Osteocyte (in vitro differentiated cells): Measurements from ENCODE around the gene AKAP5. TPM values are rescaled to one million over a fixed set of nuclear protein-coding genes. Genes with fewer than 3 reads are reported as not detected.

ENCODE experiments used
- DNase-seq: peaks from one replicate; pipeline ENCODE4 v3.0.0; 2021; ENCODE audit warnings: mixed read lengths; ENCODE audit not compliant: unreplicated experiment; ENCODE audit errors: extremely low spot score
- H3K27ac Mint-ChIP-seq: one replicate; pipeline ENCODE4 v1.8.0; 2021; ENCODE audit warnings: mild to moderate bottlenecking, mixed read lengths; ENCODE audit not compliant: unreplicated experiment
- H3K27me3 Mint-ChIP-seq: one replicate; pipeline ENCODE4 v1.8.0; 2021; ENCODE audit warnings: mixed read lengths; ENCODE audit not compliant: unreplicated experiment
- H3K36me3 Mint-ChIP-seq: one replicate; pipeline ENCODE4 v1.8.0; 2021; ENCODE audit warnings: mixed read lengths; ENCODE audit not compliant: unreplicated experiment
- H3K4me1 Mint-ChIP-seq: one replicate; pipeline ENCODE4 v1.8.0; 2021; ENCODE audit warnings: mixed read lengths; ENCODE audit not compliant: unreplicated experiment
- H3K4me3 Mint-ChIP-seq: one replicate; pipeline ENCODE4 v1.8.0; 2021; ENCODE audit warnings: mild to moderate bottlenecking, moderate library complexity, mixed read lengths; ENCODE audit not compliant: unreplicated experiment
- H3K9me3 Mint-ChIP-seq: one replicate; pipeline ENCODE4 v1.8.0; 2021; ENCODE audit warnings: mixed read lengths; ENCODE audit not compliant: unreplicated experiment
- total RNA-seq: library from RNA; stranded (reverse); gene quantifications from 2 replicates; pipeline ENCODE4 v1.2.1, GENCODE V29; 2021
- TF ChIP-seq, protein P1 (sequence below): fragments of 200-600 bp; sonication (generic); IDR thresholded peaks from 2 replicates; pipeline ENCODE4 v1.5.0; 2021; ENCODE audit warnings: antibody characterized with exemption, mild to moderate bottlenecking, moderate library complexity

AKAP5 gene
- total RNA-seq, 1 donor from 2014 or later: 3.6 TPM

DNA sequence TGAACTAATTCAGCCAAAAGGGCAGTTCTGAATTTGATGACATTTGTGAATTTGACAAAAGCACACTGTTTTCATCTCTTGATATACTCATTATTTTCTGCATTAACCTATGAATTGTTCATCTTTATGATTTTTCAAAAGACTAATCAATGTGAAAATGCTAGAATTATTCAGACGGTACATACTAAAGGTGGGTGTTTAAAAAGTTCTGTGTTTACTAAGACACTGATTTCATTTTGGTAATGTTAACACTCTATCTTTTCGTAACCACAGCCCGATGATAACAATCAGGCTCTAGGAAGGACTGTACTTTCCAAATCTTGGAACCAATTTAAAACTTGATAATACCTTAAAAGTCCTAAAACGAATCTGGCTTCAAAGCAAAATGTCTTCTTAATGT is 9.4 kb downstream of the AKAP5 start:
- Mint-ChIP-seq H3K27ac (no peak overlapping the region), H3K27me3 (no peaks in the 10 kb centered on the region)

DNA sequence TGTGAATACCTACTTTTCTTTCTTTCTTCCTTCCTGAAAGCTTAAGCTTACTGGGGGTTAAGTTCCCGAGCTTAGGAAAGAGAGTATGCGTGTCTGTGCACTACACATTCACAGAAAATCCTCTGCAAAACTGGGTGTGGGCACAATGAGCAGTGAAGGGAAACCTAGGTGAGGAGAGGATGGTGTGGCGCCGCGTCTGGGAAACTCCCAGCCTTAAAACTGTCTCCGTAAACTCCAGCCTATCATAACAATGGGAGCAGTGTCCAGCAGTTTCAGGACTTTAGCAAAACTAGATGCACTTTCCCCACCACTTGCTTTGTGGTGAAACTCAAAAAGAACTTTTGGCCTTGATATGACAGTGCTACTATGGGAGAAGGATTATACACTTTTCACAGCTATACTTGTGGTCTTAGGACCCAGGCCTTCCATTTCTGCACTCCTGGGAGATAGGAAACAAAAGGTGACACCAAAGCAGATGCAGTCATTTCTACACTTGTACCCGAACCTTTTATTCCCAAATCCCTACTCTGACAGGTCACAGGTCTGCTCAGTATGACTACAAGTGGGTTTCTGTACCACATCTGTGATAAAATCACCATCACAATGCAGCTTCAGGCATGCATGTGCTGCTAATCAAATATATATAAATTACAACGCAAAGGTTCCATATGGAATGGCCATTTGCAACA is 10.4 kb downstream of the AKAP5 start:
- no peaks in the 10 kb centered on the region for H3K36me3 Mint-ChIP-seq
- H3K4me1 Mint-ChIP-seq: peaks cover 3% of the 10 kb centered on the region
- H3K27ac Mint-ChIP-seq: no peak overlapping the region
- no peaks in the 10 kb centered on the region for H3K9me3 Mint-ChIP-seq
- no peak overlapping the region for H3K4me3 Mint-ChIP-seq
- DNase-seq: no peak
- H3K27me3 Mint-ChIP-seq: no peaks in the 10 kb centered on the region
- TF ChIP-seq, protein P1, sequence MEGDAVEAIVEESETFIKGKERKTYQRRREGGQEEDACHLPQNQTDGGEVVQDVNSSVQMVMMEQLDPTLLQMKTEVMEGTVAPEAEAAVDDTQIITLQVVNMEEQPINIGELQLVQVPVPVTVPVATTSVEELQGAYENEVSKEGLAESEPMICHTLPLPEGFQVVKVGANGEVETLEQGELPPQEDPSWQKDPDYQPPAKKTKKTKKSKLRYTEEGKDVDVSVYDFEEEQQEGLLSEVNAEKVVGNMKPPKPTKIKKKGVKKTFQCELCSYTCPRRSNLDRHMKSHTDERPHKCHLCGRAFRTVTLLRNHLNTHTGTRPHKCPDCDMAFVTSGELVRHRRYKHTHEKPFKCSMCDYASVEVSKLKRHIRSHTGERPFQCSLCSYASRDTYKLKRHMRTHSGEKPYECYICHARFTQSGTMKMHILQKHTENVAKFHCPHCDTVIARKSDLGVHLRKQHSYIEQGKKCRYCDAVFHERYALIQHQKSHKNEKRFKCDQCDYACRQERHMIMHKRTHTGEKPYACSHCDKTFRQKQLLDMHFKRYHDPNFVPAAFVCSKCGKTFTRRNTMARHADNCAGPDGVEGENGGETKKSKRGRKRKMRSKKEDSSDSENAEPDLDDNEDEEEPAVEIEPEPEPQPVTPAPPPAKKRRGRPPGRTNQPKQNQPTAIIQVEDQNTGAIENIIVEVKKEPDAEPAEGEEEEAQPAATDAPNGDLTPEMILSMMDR: no peak

More for the DNA sequence above, 9.4 kb downstream of the AKAP5 start:
- Mint-ChIP-seq H3K4me1 (peaks cover 3% of the 10 kb centered on the region), H3K4me3 (no peak overlapping the region), H3K9me3 (no peaks in the 10 kb centered on the region), H3K36me3 (no peaks in the 10 kb centered on the region)
- TF ChIP-seq, protein P1: no peak
- DNase-seq: no peak

DNA sequence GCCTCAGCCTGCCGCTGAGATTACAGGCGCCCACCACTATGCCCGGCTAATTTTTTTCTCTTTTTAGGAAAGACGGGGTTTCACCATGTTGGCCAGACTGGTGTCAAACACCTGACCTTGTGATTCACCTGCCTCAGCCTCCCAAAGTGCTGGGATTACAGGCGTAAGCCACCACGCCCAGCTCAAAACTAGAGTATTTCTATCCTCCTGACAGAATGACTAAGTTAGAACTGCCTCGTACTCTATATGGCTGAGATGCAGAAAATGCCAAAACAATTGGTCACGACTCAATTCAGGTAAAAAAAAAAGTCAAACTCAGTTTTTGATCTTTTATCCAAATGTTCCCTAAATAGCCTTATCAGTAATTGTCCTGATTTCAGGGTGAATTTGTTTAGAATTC is 11.1 kb downstream of the AKAP5 start:
- Mint-ChIP-seq H3K4me1 (peaks cover 3% of the 10 kb centered on the region), H3K27me3 (no peaks in the 10 kb centered on the region), H3K9me3 (no peaks in the 10 kb centered on the region), H3K27ac (no peak overlapping the region), H3K4me3 (no peak overlapping the region), H3K36me3 (no peaks in the 10 kb centered on the region)
- TF ChIP-seq, protein P1: no peak
- DNase-seq: no peak

DNA sequence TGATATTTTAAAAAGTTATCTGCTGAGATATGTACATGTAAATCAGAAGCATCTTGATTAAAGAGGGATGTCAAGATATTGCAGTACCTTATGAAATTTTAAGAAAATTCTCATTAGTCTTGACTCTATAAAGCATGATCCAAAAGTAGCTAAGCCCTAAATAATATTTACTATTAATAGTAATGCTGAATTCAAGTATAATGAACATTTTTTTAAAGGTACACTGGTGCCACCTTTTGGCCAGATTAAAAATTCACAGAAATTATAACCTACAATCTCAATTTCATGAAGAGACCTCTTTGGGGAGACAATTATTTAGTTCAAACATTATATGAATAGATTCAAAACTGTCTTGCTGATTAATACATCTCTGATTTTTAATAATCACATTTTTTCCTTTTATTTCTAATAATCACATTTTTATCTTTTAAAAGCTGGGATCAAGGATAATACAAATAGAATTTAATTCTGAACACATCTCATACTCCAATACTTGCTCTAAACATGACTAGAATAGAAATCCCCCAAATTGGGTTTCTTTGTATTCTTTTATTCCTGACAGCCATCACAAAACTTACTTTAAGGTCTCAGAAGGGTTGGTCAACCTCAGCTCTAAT is 13.4 kb downstream of the AKAP5 start:
- Mint-ChIP-seq H3K4me3 (no peak overlapping the region), H3K27me3 (no peaks in the 10 kb centered on the region), H3K27ac (no peak overlapping the region), H3K9me3 (no peaks in the 10 kb centered on the region), H3K4me1 (no peaks in the 10 kb centered on the region), H3K36me3 (no peaks in the 10 kb centered on the region)
- no peak for DNase-seq
- TF ChIP-seq, protein P1: peak; percentile 60

DNA sequence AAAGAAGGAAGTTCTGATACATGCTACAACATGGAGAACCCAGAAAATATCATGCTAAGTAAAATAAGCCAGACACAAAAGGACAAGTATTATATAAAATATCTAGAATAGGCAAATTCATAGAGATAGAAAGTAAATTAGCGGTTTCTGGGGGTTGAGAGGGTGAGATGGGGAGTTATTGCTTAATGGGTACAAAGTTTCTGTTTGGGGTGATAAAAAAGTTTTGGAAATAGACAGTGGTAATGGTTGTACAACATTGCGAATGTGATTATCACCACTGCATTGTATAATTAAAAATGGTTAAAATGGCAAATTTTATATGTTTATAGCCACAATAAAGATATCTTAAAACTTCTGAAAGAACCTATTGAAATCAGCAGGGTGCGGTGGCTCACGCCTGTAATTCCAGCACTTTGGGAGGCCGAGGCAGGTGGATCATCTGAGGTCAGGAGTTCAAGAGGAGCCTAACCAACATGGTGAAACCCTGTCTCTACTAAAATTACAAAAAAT is 23.3 kb downstream of the AKAP5 start:
- TF ChIP-seq, protein P1: no peak
- Mint-ChIP-seq H3K27ac (no peak overlapping the region), H3K4me1 (peaks cover 2% of the 10 kb centered on the region), H3K4me3 (no peak overlapping the region), H3K36me3 (peaks cover 14% of the 10 kb centered on the region), H3K27me3 (no peaks in the 10 kb centered on the region), H3K9me3 (no peaks in the 10 kb centered on the region)
- no peak for DNase-seq
